Colon (tissue), 2 donors: ENCODE results near the gene OTOGL.
"Not testable (repeated sequence)": the region's sequence is repeated elsewhere in the genome, so short reads cannot be mapped to it uniquely, and the experiment has no call there.

ENCODE experiments used
- FAIRE-seq: peaks from 2 replicates; lab custom pipeline; 2012; peaks lifted over from hg19 to GRCh38; lab: Jason Lieb, UNC
- donor health status: control.
- donor health status: control.

Gene OTOGL

GRCh38 chr12:80188576-80188975, 89.2 kb downstream of the OTOGL start:
- FAIRE-seq: no peak

GRCh38 chr12:80189241-80189640, 89.9 kb downstream of the OTOGL start:
- FAIRE-seq: no peak

- FAIRE-seq: no peak
Observed at GRCh38 chr12:80190001-80190400, 90.7 kb downstream of the OTOGL start.

GRCh38 chr12:80192087-80192486, 92.8 kb downstream of the OTOGL start:
- FAIRE-seq: no peak

GRCh38 chr12:80193865-80194264, 94.5 kb downstream of the OTOGL start:
- FAIRE-seq: no peak

GRCh38 chr12:80195074-80195726, 95.9 kb downstream of the OTOGL start:
- no peak for FAIRE-seq

- FAIRE-seq: no peak
Observed at GRCh38 chr12:80195737-80196136, 96.4 kb downstream of the OTOGL start.

GRCh38 chr12:80196419-80196818, 97.1 kb downstream of the OTOGL start:
- FAIRE-seq: no peak

- FAIRE-seq: no peak
Observed at GRCh38 chr12:80198782-80199337, 99.5 kb downstream of the OTOGL start.

- FAIRE-seq: no peak
Observed at GRCh38 chr12:80199931-80200330, 100.6 kb downstream of the OTOGL start.

GRCh38 chr12:80200414-80200813, 101.1 kb downstream of the OTOGL start:
- no peak for FAIRE-seq

- FAIRE-seq: no peak
Observed at GRCh38 chr12:80201908-80202307, 102.6 kb downstream of the OTOGL start.

- FAIRE-seq: no peak
Observed at GRCh38 chr12:80205960-80206359, 106.6 kb downstream of the OTOGL start.

- FAIRE-seq: no peak
Observed at GRCh38 chr12:80208071-80208470, 108.7 kb downstream of the OTOGL start.

GRCh38 chr12:80211671-80212070, 112.3 kb downstream of the OTOGL start:
- no peak for FAIRE-seq

- no peak for FAIRE-seq
Observed at GRCh38 chr12:80212938-80213645, 113.8 kb downstream of the OTOGL start.

- no peak for FAIRE-seq
Observed at GRCh38 chr12:80213871-80214270, 114.5 kb downstream of the OTOGL start.

- no peak for FAIRE-seq
Observed at GRCh38 chr12:80217011-80217535, 117.7 kb downstream of the OTOGL start.

GRCh38 chr12:80218925-80219324, 119.6 kb downstream of the OTOGL start:
- FAIRE-seq: not testable (repeated sequence)

- FAIRE-seq: no peak
Observed at GRCh38 chr12:80219345-80219744, 120.0 kb downstream of the OTOGL start.

- no peak for FAIRE-seq
Observed at GRCh38 chr12:80222261-80222660, 122.9 kb downstream of the OTOGL start.

GRCh38 chr12:80226576-80226975, 127.2 kb downstream of the OTOGL start:
- FAIRE-seq: no peak

- FAIRE-seq: not testable (repeated sequence)
Observed at GRCh38 chr12:80227904-80228303, 128.6 kb downstream of the OTOGL start.
